ENCODE data around the gene FXYD4.
"Not testable (repeated sequence)": the region's sequence is repeated elsewhere in the genome, so short reads cannot be mapped to it uniquely, and the experiment has no call there.

GRCh38 chr10:43329246-43329885 lies 42.1 kb upstream of the FXYD4 start:
- TF ChIP-seq CTCF (conservative IDR thresholded peaks at IDR 0.05 in 1 of 2, IDR thresholded peaks at IDR 0.05 in 1 of 2; ENCODE audit: extremely low read depth in 1 of 2, insufficient read depth in 1 of 2, low read depth in 1 of 2, low read length in 2 of 2); EZH2 (IDR thresholded peaks at IDR 0.05; ENCODE audit: borderline replicate concordance, low read length): not testable (repeated sequence)

All from mammary epithelial cell (primary cell).